Measurements from ENCODE around the gene COPG2. TPM values are rescaled to one million over a fixed set of nuclear protein-coding genes. Genes with fewer than 3 reads are reported as not detected.

The COPG2 gene
- total RNA-seq, 2 donors from 2014 or later, result 74.3 to 76.3 TPM

DNA sequence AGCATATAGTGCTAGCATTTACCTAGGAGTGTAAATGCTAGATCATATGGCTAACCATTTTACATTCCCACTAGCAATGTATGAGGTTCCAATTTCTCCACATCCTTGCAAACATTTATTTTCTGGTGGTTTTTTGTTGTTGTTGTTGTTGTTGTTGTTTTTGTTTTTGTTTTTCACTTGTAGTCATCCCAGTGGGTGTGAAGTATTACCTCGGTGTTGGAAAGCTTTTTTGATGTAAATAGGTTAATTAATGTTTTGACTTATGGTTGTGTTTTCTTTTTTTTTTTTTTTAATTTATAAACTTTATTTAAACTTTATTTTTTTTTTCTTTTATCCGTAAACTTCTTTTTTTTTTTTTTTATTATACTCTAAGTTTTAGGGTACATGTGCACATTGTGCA, 33.1 kb upstream of the COPG2 start:
- Histone ChIP-seq H3K4me1 (ENCODE audit: control insufficient read depth, insufficient read depth, low read length) (no peaks in the 10 kb centered on the region), H3K27ac (ENCODE audit: low read depth, low read length) (no peak overlapping the region), H3K9me3 (ENCODE audit: control insufficient read depth, low read length) (no peaks in the 10 kb centered on the region), H3K36me3 (ENCODE audit: control insufficient read depth, insufficient read depth, low read length) (no peaks in the 10 kb centered on the region), H3K4me3 (ENCODE audit: low read length) (no peak overlapping the region), H3K9ac (ENCODE audit: extremely low read depth, low read length, poor library complexity, severe bottlenecking) (no peak overlapping the region), H3K27me3 (ENCODE audit: control insufficient read depth, insufficient read depth, low read length, poor library complexity, severe bottlenecking) (no peaks in the 10 kb centered on the region)
- TF ChIP-seq, protein P1, sequence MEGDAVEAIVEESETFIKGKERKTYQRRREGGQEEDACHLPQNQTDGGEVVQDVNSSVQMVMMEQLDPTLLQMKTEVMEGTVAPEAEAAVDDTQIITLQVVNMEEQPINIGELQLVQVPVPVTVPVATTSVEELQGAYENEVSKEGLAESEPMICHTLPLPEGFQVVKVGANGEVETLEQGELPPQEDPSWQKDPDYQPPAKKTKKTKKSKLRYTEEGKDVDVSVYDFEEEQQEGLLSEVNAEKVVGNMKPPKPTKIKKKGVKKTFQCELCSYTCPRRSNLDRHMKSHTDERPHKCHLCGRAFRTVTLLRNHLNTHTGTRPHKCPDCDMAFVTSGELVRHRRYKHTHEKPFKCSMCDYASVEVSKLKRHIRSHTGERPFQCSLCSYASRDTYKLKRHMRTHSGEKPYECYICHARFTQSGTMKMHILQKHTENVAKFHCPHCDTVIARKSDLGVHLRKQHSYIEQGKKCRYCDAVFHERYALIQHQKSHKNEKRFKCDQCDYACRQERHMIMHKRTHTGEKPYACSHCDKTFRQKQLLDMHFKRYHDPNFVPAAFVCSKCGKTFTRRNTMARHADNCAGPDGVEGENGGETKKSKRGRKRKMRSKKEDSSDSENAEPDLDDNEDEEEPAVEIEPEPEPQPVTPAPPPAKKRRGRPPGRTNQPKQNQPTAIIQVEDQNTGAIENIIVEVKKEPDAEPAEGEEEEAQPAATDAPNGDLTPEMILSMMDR (conservative IDR thresholded peaks at IDR 0.05), result no peak
- peaks cover 7% of the 10 kb centered on the region for H3K9me3 Mint-ChIP-seq
- H3K36me3 Mint-ChIP-seq (ENCODE audit: low read depth), result no peaks in the 10 kb centered on the region
- no peak for DNase-seq
- no peaks in the 10 kb centered on the region for H3K27me3 Mint-ChIP-seq (ENCODE audit: insufficient read depth)
- no peak overlapping the region for H3K4me3 Mint-ChIP-seq
- H3K27ac Mint-ChIP-seq, result no peak overlapping the region
- H3K4me1 Mint-ChIP-seq, result no peaks in the 10 kb centered on the region
- WGBS, 2 experiments (ENCODE audit: insufficient coverage in 1 of 2, insufficient read length in 1 of 2), result 100% methylated on average over 1 of the region's 2 CpGs; no CpG with 5 or more reads in 1 of the 2 experiments

GRCh38 chr7:130700760-130701159, 32.2 kb upstream of the COPG2 start:
- H3K27me3 Mint-ChIP-seq (ENCODE audit: insufficient read depth), result no peaks in the 10 kb centered on the region
- H3K4me3 ChIP-seq (ENCODE audit: low read length), result no peak overlapping the region
- H3K27ac ChIP-seq (ENCODE audit: low read depth, low read length), result no peak overlapping the region
- H3K9me3 Mint-ChIP-seq, result peaks cover 2% of the 10 kb centered on the region
- 93% methylated on average over 1 of the region's 1 CpG; no CpG with 5 or more reads in 1 of the 2 experiments for WGBS, 2 experiments (ENCODE audit: insufficient coverage in 1 of 2, insufficient read length in 1 of 2)
- H3K4me1 Mint-ChIP-seq, result no peaks in the 10 kb centered on the region
- DNase-seq, result no peak
- H3K9ac ChIP-seq (ENCODE audit: extremely low read depth, low read length, poor library complexity, severe bottlenecking), result no peak overlapping the region
- no peak overlapping the region for H3K4me3 Mint-ChIP-seq
- TF ChIP-seq, protein P1 (conservative IDR thresholded peaks at IDR 0.05), result no peak
- H3K9me3 ChIP-seq (ENCODE audit: control insufficient read depth, low read length), result no peaks in the 10 kb centered on the region
- H3K36me3 Mint-ChIP-seq (ENCODE audit: low read depth), result no peaks in the 10 kb centered on the region
- no peaks in the 10 kb centered on the region for H3K27me3 ChIP-seq (ENCODE audit: control insufficient read depth, insufficient read depth, low read length, poor library complexity, severe bottlenecking)
- H3K36me3 ChIP-seq (ENCODE audit: control insufficient read depth, insufficient read depth, low read length), result no peaks in the 10 kb centered on the region
- no peak overlapping the region for H3K27ac Mint-ChIP-seq
- no peaks in the 10 kb centered on the region for H3K4me1 ChIP-seq (ENCODE audit: control insufficient read depth, insufficient read depth, low read length)

GRCh38 chr7:130699686-130700085, 31.1 kb upstream of the COPG2 start:
- H3K27ac ChIP-seq (ENCODE audit: low read depth, low read length), result no peak overlapping the region
- H3K4me1 Mint-ChIP-seq, result no peaks in the 10 kb centered on the region
- WGBS, 2 experiments (ENCODE audit: insufficient coverage in 1 of 2, insufficient read length in 1 of 2), result 58 to 70% methylated on average over 3 to 4 of the region's 4 CpGs

More at GRCh38 chr7:130699686-130700085, 31.1 kb upstream of the COPG2 start:
- H3K4me3 ChIP-seq (ENCODE audit: low read length), result no peak overlapping the region
- H3K36me3 ChIP-seq (ENCODE audit: control insufficient read depth, insufficient read depth, low read length), result no peaks in the 10 kb centered on the region
- Mint-ChIP-seq H3K36me3 (ENCODE audit: low read depth) (no peaks in the 10 kb centered on the region), H3K4me3 (no peak overlapping the region), H3K9me3 (peaks cover 2% of the 10 kb centered on the region), H3K27me3 (ENCODE audit: insufficient read depth) (no peaks in the 10 kb centered on the region), H3K27ac (no peak overlapping the region)
- H3K9me3 ChIP-seq (ENCODE audit: control insufficient read depth, low read length), result no peaks in the 10 kb centered on the region
- no peak for DNase-seq
- H3K9ac ChIP-seq (ENCODE audit: extremely low read depth, low read length, poor library complexity, severe bottlenecking), result no peak overlapping the region
- TF ChIP-seq, protein P1 (conservative IDR thresholded peaks at IDR 0.05), result no peak
- H3K4me1 ChIP-seq (ENCODE audit: control insufficient read depth, insufficient read depth, low read length), result no peaks in the 10 kb centered on the region
- no peaks in the 10 kb centered on the region for H3K27me3 ChIP-seq (ENCODE audit: control insufficient read depth, insufficient read depth, low read length, poor library complexity, severe bottlenecking)

Data from endodermal cell (in vitro differentiated cells).